Fibroblast of the conjunctiva (primary cell): ENCODE data around the gene BTNL2.
"Not testable (repeated sequence)": the region's sequence is repeated elsewhere in the genome, so short reads cannot be mapped to it uniquely, and the experiment has no call there.

Experiments used
- DNase-seq: peaks from one replicate; pipeline ENCODE4 v3.0.0-alpha.2; 2010; ENCODE audit warnings: low read depth

BTNL2 gene

DNA sequence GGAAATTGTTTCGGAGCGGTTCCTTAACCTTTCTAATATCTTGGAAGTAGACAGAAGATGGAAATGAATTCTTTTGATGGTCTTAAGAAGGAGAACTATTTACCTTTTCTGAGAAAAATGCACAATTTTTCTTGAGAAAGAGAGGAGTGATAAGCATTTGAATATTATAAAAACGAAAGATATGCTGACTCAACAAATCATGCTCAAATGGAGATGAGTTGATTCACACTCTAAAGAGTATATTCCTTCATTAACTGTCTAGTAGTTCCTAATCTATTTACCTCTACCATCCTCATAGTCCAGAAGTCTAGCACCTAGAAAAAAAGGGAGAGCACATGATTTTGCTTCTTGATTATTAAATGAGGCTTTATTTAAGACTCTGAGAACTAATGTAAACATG is 39.3 kb downstream of the BTNL2 start:
- no peak for DNase-seq

DNA sequence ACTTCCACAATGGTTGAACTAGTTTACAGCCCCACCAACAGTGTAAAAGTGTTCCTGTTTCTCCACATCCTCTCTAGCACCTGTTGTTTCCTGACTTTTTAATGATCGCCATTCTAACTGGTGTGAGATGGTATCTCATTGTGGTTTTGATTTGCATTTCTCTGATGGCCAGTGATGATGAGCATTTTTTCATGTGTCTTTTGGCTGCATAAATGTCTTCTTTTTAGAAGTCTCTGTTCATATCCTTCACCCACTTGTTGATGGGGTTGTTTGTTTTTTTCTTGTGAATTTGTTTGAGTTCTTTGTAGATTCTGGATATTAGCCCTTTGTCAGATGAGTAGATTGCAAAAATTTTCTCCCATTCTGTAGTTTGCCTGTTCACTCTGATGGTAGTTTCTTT is 47.8 kb downstream of the BTNL2 start:
- DNase-seq, result not testable (repeated sequence)

GRCh38 chr6:32358548-32358947 is 48.4 kb downstream of the BTNL2 start:
- not testable (repeated sequence) for DNase-seq

- DNase-seq, result no peak
Observed at GRCh38 chr6:32355018-32355417, 52.0 kb downstream of the BTNL2 start.

- DNase-seq, result no peak
Observed at GRCh38 chr6:32353348-32353747, 53.6 kb downstream of the BTNL2 start.
